Caco-2 (cell line): ENCODE measurements around the gene SPECC1. TPM values are rescaled to one million over a fixed set of nuclear protein-coding genes. Genes with fewer than 3 reads are reported as not detected.

Source experiments
- BruUV-seq: library from RNA; stranded (reverse); fragments of 400-500 nt; replicated peaks from 2 replicates; lab custom pipeline; 2021; lab: Mats Ljungman, UMichigan
- CTCF ChIA-PET: fragments of 300-600 bp; sonication (Branson Sonifier 250); formaldehyde crosslinking; loops from one replicate; lab custom pipeline; 2022; ENCODE audit warnings: antibody characterized with exemption; lab: Charles Lee
- POLR2A ChIA-PET: fragments of 300-600 bp; sonication (Branson Sonifier 250); formaldehyde crosslinking; loops from one replicate; lab custom pipeline; 2022; ENCODE audit warnings: antibody characterized with exemption; lab: Charles Lee
- DNase-seq, 2 experiments: peaks; one replicate each; pipeline versions ENCODE4 v3.0.0 to v3.0.0-alpha.2; 2020 to 2022
- H3K27me3 ChIP-seq: replicated peaks from 2 replicates; pipeline ENCODE4 v1.6.0; 2011; ENCODE audit warnings: low read length; ENCODE audit not compliant: control insufficient read depth, insufficient read depth
- H3K36me3 ChIP-seq: 2 replicates; pipeline ENCODE4 v1.5.1; 2011; ENCODE audit warnings: low read length; ENCODE audit not compliant: control insufficient read depth, insufficient read depth
- H3K4me1 ChIP-seq: fragments of 250-450 bp; sonication (Bioruptor Pico); 2 replicates; pipeline ENCODE4 v1.5.1; 2020; ENCODE audit warnings: mild to moderate bottlenecking
- H3K4me3 ChIP-seq: 2 replicates; pipeline ENCODE4 v1.5.1; 2011; ENCODE audit warnings: low read depth, mild to moderate bottlenecking, control low read depth, low read length
- H3K9me3 ChIP-seq: fragments of 250-450 bp; sonication (Bioruptor Pico); 2 replicates; pipeline ENCODE4 v1.5.1; 2020; ENCODE audit warnings: mild to moderate bottlenecking, moderate library complexity
- H3K27ac Mint-ChIP-seq: one replicate; pipeline ENCODE4 v1.8.0; 2022; ENCODE audit warnings: mixed read lengths; ENCODE audit not compliant: unreplicated experiment
- H3K27me3 Mint-ChIP-seq: one replicate; pipeline ENCODE4 v1.8.0; 2022; ENCODE audit warnings: mixed read lengths; ENCODE audit not compliant: insufficient read depth, unreplicated experiment
- H3K36me3 Mint-ChIP-seq: one replicate; pipeline ENCODE4 v1.8.0; 2022; ENCODE audit warnings: mild to moderate bottlenecking, mixed read lengths; ENCODE audit not compliant: insufficient read depth, unreplicated experiment
- H3K4me1 Mint-ChIP-seq: one replicate; pipeline ENCODE4 v1.8.0; 2022; ENCODE audit warnings: low read depth, mixed read lengths; ENCODE audit not compliant: unreplicated experiment
- H3K4me3 Mint-ChIP-seq: one replicate; pipeline ENCODE4 v1.8.0; 2022; ENCODE audit warnings: mild to moderate bottlenecking, moderate library complexity, mixed read lengths; ENCODE audit not compliant: unreplicated experiment
- H3K9me3 Mint-ChIP-seq: one replicate; pipeline ENCODE4 v1.8.0; 2022; ENCODE audit warnings: mixed read lengths; ENCODE audit not compliant: unreplicated experiment
- intact Hi-C: fragments of 100-400 bp; cut with micrococcal nuclease; formaldehyde crosslinking; loops from one replicate; pipeline ENCODE4 v1.10.0; 2022; ENCODE audit not compliant: unreplicated experiment
- total RNA-seq: library from RNA; stranded (reverse); gene quantifications from 2 replicates; pipeline ENCODE4 v1.2.3, GENCODE V29; 2022
- TF ChIP-seq, protein P1 (sequence below), 2 experiments: fragments of 200-600 bp in 1 of 2; IDR thresholded peaks; 1 replicate in 1 of 2; 2 replicates in 1 of 2; pipeline versions ENCODE4 v1.5.1 to v1.8.0; 2011 to 2022; ENCODE audit warnings: antibody characterized with exemption in 1 of 2, control low read depth in 1 of 2, inconsistent platforms in 1 of 2, low read depth in 1 of 2, low read length in 1 of 2, mild to moderate bottlenecking in 1 of 2, moderate library complexity in 1 of 2; ENCODE audit not compliant: insufficient read depth in 1 of 2, severe bottlenecking in 1 of 2, unreplicated experiment in 1 of 2

The SPECC1 gene
- total RNA-seq, 1 experiment from 2014 or later, result 123 TPM

DNA sequence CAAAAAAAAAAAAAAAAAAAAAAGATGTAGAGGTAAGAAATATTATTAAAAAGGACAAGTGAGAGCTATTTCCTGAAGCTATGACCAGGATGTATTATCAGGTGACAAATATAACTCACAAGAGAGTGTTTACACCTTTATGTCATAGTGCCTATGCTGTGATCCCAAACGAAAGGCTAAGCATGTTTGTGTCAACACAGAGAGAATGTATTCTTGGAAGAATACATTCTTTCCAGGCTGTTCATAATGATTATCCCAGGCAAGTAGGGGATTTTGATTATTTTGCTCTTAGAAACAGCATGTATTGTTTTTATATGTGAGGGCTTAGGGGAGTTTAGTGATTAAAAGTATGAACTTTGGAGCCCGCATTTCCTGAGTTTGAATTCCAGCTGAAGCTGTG is 175.0 kb downstream of the SPECC1 start:
- TF ChIP-seq, protein P1, sequence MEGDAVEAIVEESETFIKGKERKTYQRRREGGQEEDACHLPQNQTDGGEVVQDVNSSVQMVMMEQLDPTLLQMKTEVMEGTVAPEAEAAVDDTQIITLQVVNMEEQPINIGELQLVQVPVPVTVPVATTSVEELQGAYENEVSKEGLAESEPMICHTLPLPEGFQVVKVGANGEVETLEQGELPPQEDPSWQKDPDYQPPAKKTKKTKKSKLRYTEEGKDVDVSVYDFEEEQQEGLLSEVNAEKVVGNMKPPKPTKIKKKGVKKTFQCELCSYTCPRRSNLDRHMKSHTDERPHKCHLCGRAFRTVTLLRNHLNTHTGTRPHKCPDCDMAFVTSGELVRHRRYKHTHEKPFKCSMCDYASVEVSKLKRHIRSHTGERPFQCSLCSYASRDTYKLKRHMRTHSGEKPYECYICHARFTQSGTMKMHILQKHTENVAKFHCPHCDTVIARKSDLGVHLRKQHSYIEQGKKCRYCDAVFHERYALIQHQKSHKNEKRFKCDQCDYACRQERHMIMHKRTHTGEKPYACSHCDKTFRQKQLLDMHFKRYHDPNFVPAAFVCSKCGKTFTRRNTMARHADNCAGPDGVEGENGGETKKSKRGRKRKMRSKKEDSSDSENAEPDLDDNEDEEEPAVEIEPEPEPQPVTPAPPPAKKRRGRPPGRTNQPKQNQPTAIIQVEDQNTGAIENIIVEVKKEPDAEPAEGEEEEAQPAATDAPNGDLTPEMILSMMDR (IDR thresholded peaks at IDR 0.05; ENCODE audit: insufficient read depth in 1 of 2, low read depth in 1 of 2, low read length in 1 of 2, severe bottlenecking in 1 of 2, unreplicated experiment in 1 of 2), result no peak
- no peak for DNase-seq
- no peak overlapping the region for H3K4me3 ChIP-seq
- Mint-ChIP-seq H3K36me3 (no peaks in the 10 kb centered on the region), H3K27me3 (no peaks in the 10 kb centered on the region), H3K27ac (no peak overlapping the region), H3K4me1 (peaks cover 17% of the 10 kb centered on the region), H3K9me3 (no peaks in the 10 kb centered on the region), H3K4me3 (no peak overlapping the region)
- BruUV-seq, result no TSS peak
- H3K9me3 ChIP-seq, result no peaks in the 10 kb centered on the region
- ChIA-PET CTCF (no interaction called here), POLR2A (interaction anchor here (0.6 to 0.7 kb wide), 2 partner anchors 12 to 73 kb away, joined by 6 to 11 read pairs; no protein-coding TSS in a partner anchor)
- H3K27me3 ChIP-seq, result no peaks in the 10 kb centered on the region
- intact Hi-C loops, result no loop called here
- H3K36me3 ChIP-seq, result no peaks in the 10 kb centered on the region
- peaks cover 7% of the 10 kb centered on the region for H3K4me1 ChIP-seq

DNA sequence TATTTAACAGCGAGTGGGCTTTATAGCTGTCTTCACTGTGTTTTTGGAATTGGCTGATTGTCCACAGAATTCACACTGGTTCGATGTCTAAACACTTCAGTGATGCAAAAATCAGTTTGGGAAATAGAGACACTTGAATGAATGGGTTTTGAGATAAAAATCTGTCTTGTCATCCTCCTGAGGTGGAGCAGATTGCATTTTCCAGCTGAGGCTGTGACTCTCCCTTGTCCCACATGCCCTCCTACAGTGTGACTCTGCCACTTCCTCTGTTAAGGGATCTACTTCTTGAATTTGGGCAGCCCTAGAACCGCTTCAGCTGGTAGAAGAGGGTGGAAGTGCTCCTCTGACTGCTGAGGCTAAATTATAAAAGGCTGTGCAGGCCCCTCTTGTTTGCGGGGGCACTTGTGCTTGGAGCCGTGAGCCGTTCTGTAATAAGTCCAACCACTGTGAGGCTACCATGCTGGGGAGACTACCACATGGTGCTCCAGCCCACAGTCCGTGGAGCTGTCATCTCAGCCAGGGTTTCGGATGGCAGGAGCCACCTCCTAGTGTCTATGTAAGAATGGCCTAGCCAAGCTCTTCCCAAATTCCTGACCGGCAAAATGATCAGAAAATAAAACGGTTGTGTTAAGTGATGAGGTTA is 175.9 kb downstream of the SPECC1 start:
- peaks cover 9% of the 10 kb centered on the region for H3K4me1 Mint-ChIP-seq
- H3K36me3 ChIP-seq, result no peaks in the 10 kb centered on the region
- DNase-seq, result no peak
- BruUV-seq, result no TSS peak
- no peak overlapping the region for H3K4me3 Mint-ChIP-seq
- intact Hi-C loops, result no loop called here
- H3K4me3 ChIP-seq, result no peak overlapping the region
- H3K27me3 Mint-ChIP-seq, result no peaks in the 10 kb centered on the region
- H3K9me3 ChIP-seq, result no peaks in the 10 kb centered on the region
- no peaks in the 10 kb centered on the region for H3K36me3 Mint-ChIP-seq
- POLR2A ChIA-PET, result no interaction called here
- TF ChIP-seq, protein P1 (IDR thresholded peaks at IDR 0.05; ENCODE audit: insufficient read depth in 1 of 2, low read depth in 1 of 2, low read length in 1 of 2, severe bottlenecking in 1 of 2, unreplicated experiment in 1 of 2), result no peak
- no peaks in the 10 kb centered on the region for H3K9me3 Mint-ChIP-seq
- peak overlapping the region; percentile 26 for H3K27ac Mint-ChIP-seq
- H3K4me1 ChIP-seq, result peaks cover 16% of the 10 kb centered on the region
- CTCF ChIA-PET, result no interaction called here
- no peaks in the 10 kb centered on the region for H3K27me3 ChIP-seq

DNA sequence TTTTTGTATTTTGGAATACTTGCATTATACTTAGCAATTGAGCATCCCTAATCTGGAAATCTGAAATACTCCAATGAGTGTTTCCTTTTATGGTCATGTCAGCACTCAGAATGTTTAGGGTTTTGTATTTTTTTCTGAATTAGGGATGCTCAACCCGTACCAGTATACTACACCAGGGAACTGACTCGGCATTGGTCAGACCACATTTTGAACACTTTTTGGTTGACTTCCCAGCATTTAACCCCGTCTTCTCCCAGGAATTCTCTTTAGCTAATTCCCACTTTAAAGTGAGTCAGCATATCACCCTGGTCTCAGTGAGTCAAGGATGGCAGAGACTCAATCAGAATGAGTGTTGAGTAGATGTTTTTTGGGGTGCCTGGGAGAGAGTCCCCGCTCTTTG is 177.9 kb downstream of the SPECC1 start:
- H3K9me3 Mint-ChIP-seq, result no peaks in the 10 kb centered on the region
- TF ChIP-seq, protein P1 (IDR thresholded peaks at IDR 0.05; ENCODE audit: insufficient read depth in 1 of 2, low read depth in 1 of 2, low read length in 1 of 2, severe bottlenecking in 1 of 2, unreplicated experiment in 1 of 2), result no peak

More for the DNA sequence above, 177.9 kb downstream of the SPECC1 start:
- no peaks in the 10 kb centered on the region for H3K36me3 ChIP-seq
- peaks cover 13% of the 10 kb centered on the region for H3K4me1 Mint-ChIP-seq
- CTCF ChIA-PET, result no interaction called here
- BruUV-seq, result no TSS peak
- H3K4me3 Mint-ChIP-seq, result no peak overlapping the region
- peak overlapping the region; percentile 67 for H3K27ac Mint-ChIP-seq
- H3K4me1 ChIP-seq, result peaks cover 21% of the 10 kb centered on the region
- no peaks in the 10 kb centered on the region for H3K9me3 ChIP-seq
- no peak overlapping the region for H3K4me3 ChIP-seq
- no peak for DNase-seq
- no peaks in the 10 kb centered on the region for H3K27me3 Mint-ChIP-seq
- peaks cover 5% of the 10 kb centered on the region for H3K36me3 Mint-ChIP-seq
- intact Hi-C loops, result no loop called here
- POLR2A ChIA-PET, result no interaction called here
- H3K27me3 ChIP-seq, result no peaks in the 10 kb centered on the region
